GM18870 (cell line): Measurements from ENCODE around the gene MEGF6.
"Not testable (repeated sequence)": the region's sequence is repeated elsewhere in the genome, so short reads cannot be mapped to it uniquely, and the experiment has no call there.

Experiments used
- ATAC-seq: cut with Tn5 transposase; IDR thresholded peaks from one replicate; pipeline ENCODE4 v1.9.1; 2021; ENCODE audit warnings: moderate library complexity; ENCODE audit not compliant: unreplicated experiment

Gene MEGF6

DNA sequence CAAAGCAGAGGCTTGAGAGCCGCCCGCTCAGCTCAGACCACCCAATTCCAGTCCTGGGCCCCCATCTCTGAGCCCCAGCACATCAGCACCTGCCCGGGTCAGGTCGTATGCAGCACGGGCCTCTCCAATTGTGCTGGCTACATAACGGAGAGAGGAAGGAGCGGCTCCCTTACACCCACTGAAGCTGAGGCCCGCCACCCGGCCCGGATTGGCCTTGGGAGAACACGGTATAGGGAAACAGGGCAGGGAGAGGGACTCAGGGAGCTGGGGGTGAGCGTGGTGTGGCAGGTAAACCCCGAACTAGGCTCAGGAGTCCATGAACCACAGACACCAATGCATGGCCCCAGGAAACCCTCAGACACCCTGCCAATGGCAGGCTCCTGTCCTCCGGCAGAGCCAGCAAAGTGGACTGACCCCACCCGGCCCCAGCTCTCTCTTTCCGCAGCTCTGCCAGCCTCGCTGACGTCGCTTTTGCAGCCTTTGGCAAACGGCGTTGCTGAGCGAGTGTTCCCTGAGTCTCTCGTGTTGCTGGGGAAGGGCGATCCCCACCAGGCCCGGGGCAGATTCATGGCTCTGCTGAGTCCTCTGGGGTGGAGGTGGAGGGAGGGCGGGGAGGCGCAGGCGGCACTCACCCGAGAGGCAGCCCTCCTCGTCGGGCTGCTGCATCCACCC lies 16.5 kb downstream of the MEGF6 start:
- ATAC-seq, result no peak

DNA sequence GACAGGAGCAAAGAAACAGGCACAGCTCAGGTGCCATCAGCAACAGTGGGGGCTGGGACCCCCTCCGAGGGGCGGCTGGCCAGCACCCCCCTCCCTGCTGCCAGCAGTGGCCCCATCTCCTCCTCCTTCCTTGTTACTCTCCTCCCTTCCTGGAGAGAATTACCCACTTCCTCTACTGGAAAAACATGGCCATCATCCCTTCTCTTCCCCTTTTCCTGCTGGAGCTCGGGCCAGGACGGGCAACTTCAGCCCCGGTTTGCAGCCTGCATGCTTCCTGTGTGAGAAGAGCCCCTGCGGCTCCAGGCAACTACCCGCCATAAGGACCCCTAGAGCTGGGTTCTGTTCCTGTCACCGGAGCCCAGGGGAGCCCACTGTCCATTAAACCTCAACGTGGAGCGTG lies 17.6 kb downstream of the MEGF6 start:
- ATAC-seq, result no peak

DNA sequence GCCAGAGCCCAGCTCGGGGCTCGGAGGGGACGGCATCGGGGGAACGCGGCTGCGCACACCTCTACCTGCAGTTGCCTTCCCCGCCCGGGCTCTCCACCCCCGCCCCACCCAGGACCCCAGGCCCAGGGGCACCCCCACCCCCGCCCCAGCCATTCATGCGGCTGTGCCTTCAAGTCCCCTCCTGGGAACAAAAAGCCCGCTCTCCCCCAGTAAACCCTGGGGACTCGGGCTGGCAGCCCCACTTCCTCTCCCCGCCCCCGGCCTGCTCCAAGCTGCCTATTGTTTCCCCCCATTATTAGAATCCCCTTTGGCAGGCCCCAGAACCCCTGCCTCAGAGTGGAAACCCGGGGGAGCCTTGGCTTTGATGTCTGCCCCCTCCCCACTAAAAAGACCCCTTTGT lies 18.0 kb downstream of the MEGF6 start:
- ATAC-seq, result no peak

DNA sequence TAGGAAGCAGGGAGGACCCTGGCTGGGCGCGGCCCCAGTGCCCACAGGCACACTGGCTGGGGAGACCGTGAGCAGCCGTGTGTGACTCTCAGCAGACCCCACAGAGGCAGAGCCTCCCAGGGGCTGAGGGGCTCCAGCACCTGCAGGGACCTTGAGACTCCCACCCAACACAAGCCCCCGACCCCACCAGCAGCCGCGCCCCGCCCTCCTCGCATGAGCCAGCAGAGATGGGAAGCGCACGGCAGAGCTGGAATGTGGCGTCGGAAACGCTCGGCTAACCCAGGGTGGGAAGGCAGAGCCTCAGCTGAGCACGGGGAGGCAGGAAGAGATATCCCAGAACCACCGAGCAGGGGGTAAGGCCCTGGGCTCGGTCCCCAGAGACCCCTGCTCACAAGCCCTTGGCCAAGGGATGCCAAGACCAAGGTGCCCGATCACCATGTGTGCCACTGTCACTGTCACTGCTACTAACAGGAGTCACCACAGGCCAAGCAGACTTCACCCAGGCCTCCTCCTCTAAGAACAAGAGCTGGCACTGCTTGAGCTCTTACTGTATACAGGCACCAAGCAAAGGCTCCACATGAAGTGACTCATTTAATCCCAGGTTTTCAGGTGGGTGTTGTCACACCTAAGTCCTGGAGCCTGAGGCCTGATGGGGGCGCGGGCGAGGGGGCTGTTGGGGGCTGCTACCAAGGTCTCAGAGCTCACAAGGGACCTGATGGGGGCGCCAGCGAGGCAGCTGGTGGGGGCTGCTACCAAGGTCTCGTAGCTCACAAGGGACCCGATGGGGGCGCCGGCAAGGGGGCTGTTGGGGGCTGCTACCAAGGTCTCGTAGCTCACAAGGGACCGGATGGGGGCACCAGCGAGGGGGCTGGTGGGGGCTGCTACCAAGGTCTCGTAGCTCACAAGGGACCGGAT lies 20.1 kb downstream of the MEGF6 start:
- no peak for ATAC-seq

DNA sequence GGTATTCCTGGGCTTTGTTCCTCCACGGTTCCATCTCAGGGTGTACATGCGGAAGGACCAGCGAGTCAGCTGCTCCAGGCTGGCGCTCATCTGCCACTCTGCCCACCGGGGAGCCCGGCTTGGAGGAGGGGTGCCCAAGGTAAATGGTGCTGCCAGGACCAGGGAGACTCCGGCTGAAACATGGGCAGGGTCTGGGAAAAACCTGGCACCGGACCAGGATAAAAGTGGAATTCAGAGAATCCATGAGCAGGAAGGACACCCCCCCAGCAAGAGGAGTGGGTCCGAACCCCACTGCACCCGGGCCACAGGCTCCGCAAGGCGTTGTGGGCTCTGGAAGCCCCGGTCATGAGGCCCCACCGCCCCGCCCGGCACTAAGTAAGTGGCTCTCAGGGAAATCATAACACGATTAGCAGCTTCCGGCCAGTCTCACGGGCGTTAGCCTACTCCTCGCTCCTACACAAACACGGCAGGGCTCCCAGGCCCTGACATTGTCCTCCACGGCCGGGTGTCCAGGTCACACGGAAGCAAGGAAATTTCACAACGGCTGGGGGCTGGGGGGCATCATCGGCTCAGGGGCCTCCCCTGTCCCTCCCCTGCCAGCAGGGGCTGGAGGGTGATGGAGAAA lies 21.1 kb downstream of the MEGF6 start:
- ATAC-seq, result no peak

DNA sequence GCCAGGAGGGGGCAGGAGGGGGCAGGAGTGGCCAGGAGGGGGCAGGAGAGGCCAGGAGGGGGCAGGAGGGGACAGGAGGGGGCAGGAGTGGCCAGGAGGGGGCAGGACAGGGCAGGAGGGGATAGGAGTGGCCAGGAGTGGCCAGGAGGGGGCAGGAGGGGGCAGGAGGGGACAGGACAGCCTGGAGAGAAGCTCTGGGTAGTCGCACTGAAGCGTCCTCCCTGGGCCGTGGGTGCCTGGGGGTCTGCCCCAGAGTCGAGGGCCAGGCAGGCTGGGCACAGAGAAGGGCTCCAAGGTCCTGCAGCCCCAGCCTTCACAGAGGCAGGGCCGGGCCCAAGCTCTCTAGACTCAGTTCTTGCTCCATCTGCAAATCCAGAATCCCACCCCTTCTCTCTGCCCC lies 22.9 kb downstream of the MEGF6 start:
- ATAC-seq, result no peak

DNA sequence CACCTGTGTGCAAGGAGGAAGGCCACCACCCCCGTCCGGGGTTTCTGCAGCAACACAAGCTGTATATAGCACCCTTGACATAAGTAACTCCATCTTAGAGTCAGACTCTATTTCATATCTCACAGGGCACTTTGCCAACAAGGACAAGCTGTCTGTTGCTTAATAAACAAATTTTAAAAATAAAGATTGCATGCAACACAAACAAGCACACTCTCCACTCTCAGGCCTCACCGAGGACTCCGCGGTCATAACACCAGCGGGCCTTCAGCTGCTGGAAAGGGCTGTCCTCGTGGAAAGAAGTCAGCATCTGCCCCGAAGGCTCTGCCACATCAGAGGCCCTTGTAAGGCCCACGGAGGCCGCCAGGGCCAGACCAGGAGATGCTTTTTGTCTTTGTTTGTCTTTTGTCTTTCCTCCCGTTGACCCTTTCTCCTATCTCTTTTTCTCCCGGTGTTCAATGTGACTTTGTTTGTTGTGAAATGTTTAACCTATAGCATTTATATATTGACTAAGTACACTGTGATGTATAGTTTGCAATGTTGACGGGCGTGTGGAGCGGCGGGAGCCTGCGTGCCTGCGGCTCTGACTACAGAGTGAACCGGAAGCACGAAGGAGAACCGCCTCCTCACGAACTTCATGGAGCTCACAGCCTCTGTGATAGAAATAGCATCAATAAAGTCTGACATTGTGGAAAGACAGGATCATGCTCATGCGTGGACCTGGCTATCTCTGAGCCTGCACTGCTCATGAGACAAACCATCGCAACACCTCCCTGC lies 24.1 kb downstream of the MEGF6 start:
- no peak for ATAC-seq

DNA sequence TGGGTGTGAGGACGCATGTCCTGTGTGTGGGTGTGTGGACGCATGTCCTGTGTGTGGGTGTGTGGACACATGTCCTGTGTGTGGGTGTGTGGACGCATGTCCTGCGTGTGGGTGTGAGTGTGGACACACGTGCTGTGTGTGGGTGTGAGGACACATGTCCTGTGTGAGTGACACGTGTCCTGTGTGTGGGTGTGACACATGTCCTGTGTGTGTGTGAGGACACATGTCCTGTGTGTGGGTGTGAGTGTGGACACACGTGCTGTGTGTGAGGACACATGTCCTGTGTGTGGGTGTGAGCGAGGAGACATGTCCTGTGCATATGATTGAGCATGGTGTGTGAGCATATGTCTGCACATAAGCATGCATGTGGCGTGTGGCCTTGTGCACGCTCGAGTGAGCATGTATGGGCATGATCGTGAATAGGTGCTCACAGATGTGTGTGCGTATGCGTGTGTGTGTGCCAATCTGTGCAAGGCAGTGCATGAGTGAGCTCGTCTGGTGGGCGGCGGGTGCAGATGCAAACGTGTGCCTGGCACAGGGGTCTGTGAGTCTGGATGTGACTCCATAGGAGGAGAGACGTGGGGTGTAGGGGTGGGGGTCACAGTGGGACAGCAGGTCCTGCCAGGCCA lies 25.3 kb downstream of the MEGF6 start:
- no peak for ATAC-seq

DNA sequence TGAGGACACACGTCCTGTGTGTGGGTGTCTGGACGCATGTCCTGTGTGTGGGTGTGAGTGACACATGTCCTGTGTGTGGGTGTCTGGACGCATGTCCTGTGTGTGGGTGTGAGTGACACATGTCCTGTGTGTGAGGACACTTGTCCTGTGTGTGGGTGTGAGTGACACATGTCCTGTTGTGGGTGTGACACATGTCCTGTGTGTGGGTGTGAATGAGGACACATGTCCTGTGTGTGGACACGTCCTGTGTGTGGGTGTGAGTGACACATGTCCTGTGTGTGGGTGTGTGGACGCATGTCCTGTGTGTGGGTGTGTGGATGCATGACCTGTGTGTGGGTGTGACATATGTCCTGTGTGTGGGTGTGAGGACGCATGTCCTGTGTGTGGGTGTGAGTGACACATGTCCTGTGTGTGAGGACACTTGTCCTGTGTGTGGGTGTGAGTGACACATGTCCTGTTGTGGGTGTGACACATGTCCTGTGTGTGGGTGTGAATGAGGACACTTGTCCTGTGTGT lies 25.9 kb downstream of the MEGF6 start:
- ATAC-seq, result not testable (repeated sequence)

DNA sequence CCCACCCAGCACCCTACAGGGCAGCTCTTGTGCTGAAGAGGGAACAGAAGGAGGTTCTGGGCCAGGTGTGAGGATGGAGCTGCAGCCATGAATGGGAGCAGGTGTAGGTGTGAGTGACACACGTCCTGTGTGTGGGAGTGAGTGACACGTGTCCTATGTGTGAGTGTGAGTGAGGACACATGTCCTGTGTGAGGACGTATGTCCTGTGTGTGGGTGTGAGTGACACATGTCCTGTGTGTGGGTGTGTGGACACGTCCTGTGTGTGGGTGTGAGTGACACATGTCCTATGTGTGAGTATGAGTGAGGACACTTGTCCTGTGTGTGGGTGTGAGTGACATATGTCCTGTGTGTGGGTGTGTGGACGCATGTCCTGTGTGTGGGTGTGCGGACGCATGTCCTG lies 26.4 kb downstream of the MEGF6 start:
- no peak for ATAC-seq

DNA sequence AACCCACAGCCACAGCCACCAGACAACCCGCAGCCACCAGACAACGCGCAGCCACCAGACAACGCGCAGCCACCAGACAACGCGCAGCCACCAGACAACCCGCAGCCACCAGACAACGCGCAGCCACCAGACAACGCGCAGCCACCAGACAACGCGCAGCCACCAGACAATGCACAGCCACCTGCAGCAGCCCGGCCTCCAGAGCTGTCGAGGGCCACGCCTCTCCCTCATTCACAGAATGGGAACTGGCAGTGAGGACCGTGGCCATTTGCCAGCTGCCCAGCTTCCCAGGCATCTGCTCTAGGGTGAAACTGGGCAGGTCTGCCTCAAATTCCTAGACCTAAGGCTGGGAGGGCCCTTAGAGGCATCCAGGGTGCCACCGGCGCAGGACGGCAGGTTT lies 27.6 kb downstream of the MEGF6 start:
- not testable (repeated sequence) for ATAC-seq

DNA sequence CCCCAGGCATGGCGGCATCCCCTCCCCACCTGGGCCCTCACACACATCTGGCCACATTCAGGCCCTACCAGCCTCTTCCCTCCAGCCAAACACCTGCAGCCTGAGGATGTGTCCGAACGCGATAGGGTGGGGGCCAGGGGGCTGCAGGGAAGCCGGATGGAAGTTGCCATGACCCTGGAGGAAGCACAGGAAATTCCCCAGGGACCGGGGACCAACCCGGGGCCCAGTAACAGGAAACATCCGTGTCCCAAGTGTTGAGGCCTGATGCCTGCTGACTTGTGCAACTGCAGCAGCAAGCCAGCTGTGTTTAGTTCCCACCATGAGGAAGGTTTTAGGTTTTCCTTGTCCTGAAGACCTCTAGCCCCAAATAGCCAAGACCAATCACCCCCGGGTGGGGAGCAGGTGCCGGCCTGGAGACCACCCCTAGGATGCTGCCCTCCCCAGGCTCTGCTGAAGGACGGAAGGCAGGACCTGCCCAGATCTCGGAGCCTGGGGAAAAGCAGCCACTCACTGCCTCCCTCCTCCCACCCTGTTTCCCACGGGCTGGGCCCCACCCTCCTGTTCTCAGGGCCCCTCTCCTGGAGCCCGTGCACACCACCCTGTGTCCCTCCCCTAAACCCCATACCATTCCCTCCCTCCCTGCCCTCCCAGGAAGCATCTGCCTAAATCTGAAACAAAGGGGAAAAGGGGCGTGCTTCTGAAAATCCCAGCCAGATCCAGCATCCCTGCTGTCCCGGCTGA lies 29.8 kb downstream of the MEGF6 start:
- ATAC-seq, result no peak

DNA sequence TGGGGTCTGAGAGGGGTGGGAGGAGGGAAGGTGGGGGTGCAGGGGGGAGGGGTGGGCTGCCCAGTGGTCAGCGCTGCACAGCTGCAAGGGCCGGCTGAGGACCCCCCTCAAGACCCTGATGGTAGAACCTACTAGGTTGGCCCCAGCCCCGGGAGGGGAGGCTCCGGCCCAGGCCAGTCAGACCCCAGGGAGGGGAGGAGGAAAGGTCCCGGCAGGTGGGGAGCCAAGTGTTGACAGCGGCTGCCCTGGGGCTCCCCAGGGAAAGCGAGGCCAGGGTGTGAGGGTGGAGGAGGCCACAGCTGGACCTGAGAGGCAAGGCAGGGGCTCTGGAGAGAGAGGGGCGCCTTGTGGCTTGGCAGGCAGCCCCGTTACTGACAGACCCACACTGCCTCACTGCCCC lies 31.1 kb downstream of the MEGF6 start:
- no peak for ATAC-seq

DNA sequence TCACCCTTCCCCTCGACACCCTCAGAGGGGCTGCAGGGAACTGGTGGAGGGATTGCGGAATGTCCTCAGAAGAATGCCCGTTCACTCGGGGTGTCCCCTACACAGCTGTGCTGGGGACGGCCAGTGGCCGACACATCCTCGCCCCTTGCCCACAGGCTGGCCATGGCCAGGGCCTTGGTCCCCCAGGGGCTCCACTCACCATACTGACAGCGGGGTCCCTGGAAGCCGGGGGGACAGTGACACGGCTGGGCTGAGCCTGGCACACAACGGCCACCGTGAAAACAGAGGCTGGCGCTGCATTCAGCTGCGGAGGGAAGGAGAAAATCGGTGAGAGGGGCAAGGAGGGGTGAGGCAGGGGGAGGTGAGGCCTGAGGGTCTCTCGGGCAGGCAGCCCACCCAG lies 31.7 kb downstream of the MEGF6 start:
- ATAC-seq, result no peak

DNA sequence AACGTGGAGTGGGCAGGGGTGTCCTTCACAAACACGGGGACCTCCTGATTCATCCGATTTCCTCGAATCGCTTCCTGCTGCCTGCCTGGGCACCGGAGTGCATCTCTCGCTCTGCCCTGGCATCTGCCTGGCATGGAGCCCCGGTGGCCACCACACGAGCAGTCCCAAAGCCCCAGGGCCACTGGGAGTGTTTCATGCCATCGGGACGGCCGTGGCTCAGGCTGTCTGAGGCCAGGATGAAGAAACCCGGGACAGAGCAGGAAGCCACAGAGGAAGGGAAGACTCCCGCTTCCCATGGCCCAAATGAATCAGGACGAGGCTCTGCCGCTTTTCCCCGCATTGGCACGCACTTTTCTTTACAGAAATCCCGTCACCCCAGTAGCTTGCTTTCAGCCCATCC lies 32.4 kb downstream of the MEGF6 start:
- no peak for ATAC-seq

DNA sequence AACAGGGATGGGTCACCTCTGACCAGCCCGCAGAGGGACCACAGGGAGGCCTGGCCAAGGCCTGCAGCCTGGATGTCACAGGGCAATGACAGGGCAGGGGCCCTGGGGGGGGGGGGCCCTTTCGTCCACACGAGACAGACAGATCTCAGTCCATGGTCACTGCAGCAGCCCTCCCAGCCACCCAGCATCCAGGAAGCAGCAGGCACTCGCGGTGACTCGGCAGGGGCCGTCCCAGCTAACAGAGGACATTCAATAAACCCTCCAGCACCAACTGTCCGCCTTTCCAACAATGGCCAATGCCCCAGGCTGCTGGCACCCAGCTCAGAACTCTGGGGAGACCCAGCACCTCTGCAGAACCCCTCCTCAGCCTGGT lies 32.9 kb downstream of the MEGF6 start:
- no peak for ATAC-seq

DNA sequence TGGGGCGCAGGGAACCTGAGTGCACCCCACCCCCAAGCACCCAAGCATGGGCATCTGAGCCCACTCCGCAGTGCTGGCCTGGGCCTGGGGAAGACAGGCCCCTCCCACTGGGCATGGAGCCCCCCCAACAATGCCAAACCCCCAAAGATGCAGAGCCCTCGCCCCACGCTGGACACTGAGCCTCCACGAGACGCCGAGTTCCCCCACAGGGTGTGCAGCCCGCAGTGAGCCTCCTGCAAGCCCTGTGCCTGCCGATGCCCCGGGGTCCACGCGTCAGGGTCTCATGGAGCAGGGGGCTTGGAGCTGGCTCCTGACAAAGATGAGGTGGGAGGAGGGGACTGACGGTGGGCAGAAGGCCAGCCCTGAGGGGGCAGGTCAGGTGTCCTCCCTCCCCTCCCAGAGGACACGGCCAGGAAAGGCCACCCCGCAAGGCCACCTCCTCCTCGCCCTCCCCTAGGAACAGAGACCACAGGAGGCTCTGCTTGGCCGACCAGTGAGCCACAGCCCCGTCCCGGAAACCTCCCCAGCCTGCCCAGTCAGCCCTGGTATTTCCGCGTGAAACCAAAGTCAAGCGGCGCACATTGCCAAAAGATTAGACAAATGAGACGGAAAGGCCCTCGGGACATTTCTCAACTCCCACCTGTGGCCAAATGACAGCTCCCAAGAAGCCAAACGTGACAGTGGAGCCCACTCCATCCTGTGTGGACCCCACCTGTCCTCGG lies 33.4 kb downstream of the MEGF6 start:
- ATAC-seq, result no peak

DNA sequence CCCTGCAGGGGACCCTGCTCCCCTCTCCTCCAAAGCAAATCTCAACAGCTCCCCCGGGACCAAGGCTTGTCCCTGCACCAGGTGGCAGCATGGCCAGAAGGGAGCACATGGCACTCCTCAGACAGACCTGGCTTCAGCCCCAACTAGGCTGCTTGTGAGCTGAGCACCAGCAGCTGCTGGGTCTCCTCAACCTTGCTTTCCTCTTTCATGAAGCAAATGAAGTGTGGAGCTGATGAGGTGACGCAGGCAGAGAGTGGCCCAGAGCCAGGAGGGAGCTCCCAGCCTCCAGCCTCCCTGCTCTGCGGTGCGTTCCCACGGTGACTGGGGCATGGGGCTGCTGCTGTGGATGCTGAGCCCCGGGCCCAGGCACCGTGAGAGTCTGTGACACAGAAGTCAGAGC lies 34.0 kb downstream of the MEGF6 start:
- ATAC-seq, result no peak

DNA sequence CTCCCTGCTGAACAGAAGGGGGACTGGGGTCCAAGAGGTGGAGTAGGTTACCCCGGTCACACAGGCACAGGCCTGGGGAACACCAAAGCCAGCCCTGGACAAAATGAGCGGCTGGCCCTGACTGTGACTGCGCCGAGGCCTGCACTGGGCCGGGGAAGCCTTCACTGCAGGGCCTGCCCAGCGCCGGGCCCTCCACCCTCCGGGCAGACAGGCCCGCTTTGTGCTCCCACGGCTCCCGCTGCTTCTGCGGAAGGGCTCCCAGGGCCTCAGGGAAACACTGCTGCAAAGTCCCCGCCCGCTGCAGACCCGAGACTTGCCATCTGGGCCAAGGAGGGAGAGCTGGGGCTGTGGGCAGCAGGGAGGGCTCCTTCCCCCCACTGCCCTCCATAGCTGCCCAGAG lies 35.3 kb downstream of the MEGF6 start:
- ATAC-seq, result no peak
